Trophoblast cell (in vitro differentiated cells and primary cell): ENCODE data around the gene STK17B.

ENCODE experiments used
- DNase-seq, 2 donors: peaks; one replicate each; pipeline ENCODE4 v3.0.0-alpha.2; 2016
- H2AFZ ChIP-seq: 2 replicates; pipeline ENCODE4 v1.6.1; 2013; ENCODE audit warnings: low read length, moderate library complexity, mild to moderate bottlenecking; ENCODE audit not compliant: insufficient read depth, poor library complexity
- H2AK5ac ChIP-seq: 2 replicates; pipeline ENCODE4 v1.6.1; 2013; ENCODE audit warnings: mild to moderate bottlenecking, low read length
- H2BK120ac ChIP-seq: 2 replicates; pipeline ENCODE4 v1.6.1; 2013; ENCODE audit warnings: low read length, mild to moderate bottlenecking, moderate library complexity; ENCODE audit not compliant: insufficient read depth, poor library complexity
- H2BK12ac ChIP-seq: 2 replicates; pipeline ENCODE4 v1.6.1; 2013; ENCODE audit warnings: mild to moderate bottlenecking, low read length, moderate library complexity
- H2BK5ac ChIP-seq: 2 replicates; pipeline ENCODE4 v1.6.1; 2013; ENCODE audit warnings: low read length, low read depth, moderate library complexity, mild to moderate bottlenecking; ENCODE audit not compliant: poor library complexity
- H3K14ac ChIP-seq: 2 replicates; pipeline ENCODE4 v1.6.1; 2013; ENCODE audit warnings: mild to moderate bottlenecking, low read length
- H3K18ac ChIP-seq: 2 replicates; pipeline ENCODE4 v1.6.1; 2013; ENCODE audit warnings: mild to moderate bottlenecking, low read length
- H3K23ac ChIP-seq: 2 replicates; pipeline ENCODE4 v1.6.1; 2013; ENCODE audit warnings: low read length
- H3K27ac ChIP-seq: 2 replicates; pipeline ENCODE4 v1.5.1; 2013; ENCODE audit warnings: low read depth, mild to moderate bottlenecking, inconsistent platforms, low read length, moderate library complexity
- H3K27me3 ChIP-seq: 2 replicates; pipeline ENCODE4 v1.6.1; 2013; ENCODE audit warnings: inconsistent platforms, mild to moderate bottlenecking, low read length, moderate library complexity; ENCODE audit not compliant: insufficient read depth
- H3K36me3 ChIP-seq, 2 experiments: 1 replicate in 1 of 2; 2 replicates in 1 of 2; pipeline ENCODE4 v1.6.1; 2013; ENCODE audit warnings: low read length in 2 of 2, mild to moderate bottlenecking in 2 of 2, moderate library complexity in 1 of 2; ENCODE audit not compliant: insufficient read depth in 2 of 2, control insufficient read depth in 1 of 2
- H3K4ac ChIP-seq: 2 replicates; pipeline ENCODE4 v1.6.1; 2013; ENCODE audit warnings: low read depth, mild to moderate bottlenecking, low read length, moderate library complexity
- H3K4me1 ChIP-seq, 2 experiments: 1 replicate in 1 of 2; 2 replicates in 1 of 2; pipeline ENCODE4 v1.6.1; 2013; ENCODE audit warnings: low read length in 2 of 2, mild to moderate bottlenecking in 2 of 2, moderate library complexity in 1 of 2; ENCODE audit not compliant: insufficient read depth in 2 of 2, control insufficient read depth in 1 of 2
- H3K4me2 ChIP-seq: 2 replicates; pipeline ENCODE4 v1.6.1; 2013; ENCODE audit warnings: inconsistent platforms, mild to moderate bottlenecking, low read length, moderate library complexity
- H3K4me3 ChIP-seq: 2 replicates; pipeline ENCODE4 v1.5.1; 2013; ENCODE audit warnings: mild to moderate bottlenecking, low read depth, low read length, inconsistent platforms
- H3K79me1 ChIP-seq: one replicate; pipeline ENCODE4 v1.6.1; 2013; ENCODE audit warnings: low read length
- H3K79me2 ChIP-seq: 2 replicates; pipeline ENCODE4 v1.6.1; 2013; ENCODE audit warnings: low read length, mild to moderate bottlenecking; ENCODE audit not compliant: control insufficient read depth, insufficient read depth, poor library complexity
- H3K9ac ChIP-seq: 2 replicates; pipeline ENCODE4 v1.6.1; 2013; ENCODE audit warnings: mild to moderate bottlenecking, low read length
- H3K9me3 ChIP-seq: 2 replicates; pipeline ENCODE4 v1.6.1; 2013; ENCODE audit warnings: low read depth, mild to moderate bottlenecking, control low read depth, inconsistent platforms, low read length; ENCODE audit not compliant: insufficient read depth
- H4K12ac ChIP-seq: 2 replicates; pipeline ENCODE4 v1.6.1; 2013; ENCODE audit warnings: low read depth, mild to moderate bottlenecking, low read length, moderate library complexity
- H4K8ac ChIP-seq: 2 replicates; pipeline ENCODE4 v1.6.1; 2013; ENCODE audit warnings: low read depth, mild to moderate bottlenecking, low read length, moderate library complexity
- H4K91ac ChIP-seq: one replicate; pipeline ENCODE4 v1.6.1; 2013; ENCODE audit warnings: low read depth, mild to moderate bottlenecking, low read length, moderate library complexity
- WGBS: extraction: QIAGEN DNeasy Blood & Tissue Kit; methylation state at CpG from one replicate; pipeline ENCODE4 v1.1.7; 2013; ENCODE audit warnings: missing lambda C conversion rate; ENCODE audit not compliant: insufficient read length, insufficient coverage; ENCODE audit errors: extremely low coverage; 5-methylcytosine and 5-hydroxymethylcytosine counted together

Gene STK17B

DNA sequence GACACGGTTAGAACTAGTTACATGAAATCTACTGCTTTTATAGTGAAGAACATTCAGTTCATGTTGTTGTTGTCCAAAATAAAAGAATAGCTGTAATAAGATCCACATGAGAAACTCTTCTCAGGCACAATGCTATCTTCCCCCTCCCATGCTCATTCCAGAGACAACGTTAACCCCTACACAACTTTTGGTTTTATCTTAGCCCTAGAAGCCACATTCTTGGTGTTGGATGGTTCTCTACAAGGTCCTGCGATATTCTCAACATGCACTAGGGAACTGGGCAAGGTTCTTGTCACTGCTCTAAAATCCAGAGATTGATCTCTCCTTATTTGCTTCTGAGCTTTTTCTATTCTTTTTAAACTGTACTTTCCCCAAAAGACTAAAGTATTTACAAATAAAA is 51.5 kb downstream of the STK17B start:
- H3K27me3 ChIP-seq, result no peaks in the 10 kb centered on the region
- no peak overlapping the region for H3K4ac ChIP-seq
- no CpG with 5 or more reads among the region's 3 CpGs for WGBS
- peaks cover 0 to 2% of the 10 kb centered on the region in 2 experiments for H3K36me3 ChIP-seq
- no peak overlapping the region for H2BK5ac ChIP-seq
- H2BK120ac ChIP-seq, result no peak overlapping the region
- peaks cover 3 to 4% of the 10 kb centered on the region in 2 experiments for H3K4me1 ChIP-seq
- no peak overlapping the region for H2AK5ac ChIP-seq
- no peak overlapping the region for H3K18ac ChIP-seq
- H3K27ac ChIP-seq, result no peak overlapping the region
- H2AFZ ChIP-seq, result no peak overlapping the region
- H3K4me2 ChIP-seq, result no peak overlapping the region
- H3K79me2 ChIP-seq, result no peaks in the 10 kb centered on the region
- H3K14ac ChIP-seq, result no peak overlapping the region
- DNase-seq, result no peak
- H4K91ac ChIP-seq, result no peak overlapping the region
- no peak overlapping the region for H4K12ac ChIP-seq
- no peaks in the 10 kb centered on the region for H3K9me3 ChIP-seq
- H4K8ac ChIP-seq, result no peak overlapping the region
- H2BK12ac ChIP-seq, result no peak overlapping the region
- H3K9ac ChIP-seq, result no peak overlapping the region
- H3K79me1 ChIP-seq, result peaks cover 11% of the 10 kb centered on the region
- no peak overlapping the region for H3K4me3 ChIP-seq
- no peak overlapping the region for H3K23ac ChIP-seq

DNA sequence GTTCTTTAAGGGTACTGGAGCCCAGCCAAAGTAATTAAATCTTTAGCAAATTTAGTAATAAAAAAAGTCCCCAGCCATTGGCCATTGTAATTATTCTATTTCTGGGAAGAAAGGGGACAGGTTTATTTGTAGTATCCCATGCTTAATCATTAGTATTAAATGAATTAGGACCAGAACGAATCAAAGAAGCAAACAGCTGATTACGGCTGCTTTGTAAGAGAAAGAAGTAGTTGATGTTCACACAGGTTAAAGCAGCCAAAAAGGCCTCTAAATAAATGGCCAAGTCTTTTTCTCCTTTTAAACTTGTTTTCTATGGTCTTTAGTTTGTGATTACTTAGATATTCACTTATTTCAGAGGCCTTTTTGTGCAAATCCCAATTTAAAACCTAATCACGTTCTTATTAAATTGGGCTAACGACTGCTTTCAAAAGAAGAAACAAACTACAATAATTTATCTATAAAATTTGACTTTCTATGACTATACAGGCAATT is 54.1 kb downstream of the STK17B start:
- DNase-seq, result no peak
- H3K23ac ChIP-seq, result no peak overlapping the region
- H3K79me2 ChIP-seq, result no peaks in the 10 kb centered on the region
- H3K14ac ChIP-seq, result no peak overlapping the region
- no peak overlapping the region for H2BK120ac ChIP-seq
- H3K4me2 ChIP-seq, result no peak overlapping the region
- H2AFZ ChIP-seq, result no peak overlapping the region
- no peak overlapping the region for H2BK5ac ChIP-seq
- H3K4me3 ChIP-seq, result no peak overlapping the region
- H4K91ac ChIP-seq, result no peak overlapping the region
- H3K79me1 ChIP-seq, result peaks cover 3% of the 10 kb centered on the region
- WGBS, result no CpG with 5 or more reads among the region's 4 CpGs
- no peak overlapping the region for H3K9ac ChIP-seq
- H3K36me3 ChIP-seq, result peaks cover 0 to 2% of the 10 kb centered on the region in 2 experiments
- peaks cover 2% of the 10 kb centered on the region in 2 experiments for H3K4me1 ChIP-seq
- no peak overlapping the region for H3K27ac ChIP-seq
- H2BK12ac ChIP-seq, result no peak overlapping the region
- no peaks in the 10 kb centered on the region for H3K27me3 ChIP-seq
- no peak overlapping the region for H4K8ac ChIP-seq
- H3K9me3 ChIP-seq, result no peaks in the 10 kb centered on the region
- H4K12ac ChIP-seq, result no peak overlapping the region
- no peak overlapping the region for H3K4ac ChIP-seq
- H3K18ac ChIP-seq, result no peak overlapping the region
- no peak overlapping the region for H2AK5ac ChIP-seq

GRCh38 chr2:196113061-196113974 is 58.1 kb downstream of the STK17B start:
- Histone ChIP-seq H3K18ac (no peak overlapping the region), H3K4ac (no peak overlapping the region), H3K4me3 (no peak overlapping the region), H2BK120ac (peak overlapping the region; percentile 66), H3K4me2 (peak overlapping the region; percentile 33), H3K27ac (peak overlapping the region; percentile 87), H3K79me2 (no peaks in the 10 kb centered on the region), H2AFZ (peak overlapping the region; percentile 83), H3K79me1 (peaks cover 3% of the 10 kb centered on the region), H3K27me3 (no peaks in the 10 kb centered on the region), H4K91ac (peak overlapping the region; percentile 47), H3K36me3 (peaks cover 0 to 2% of the 10 kb centered on the region in 2 experiments), H3K23ac (no peak overlapping the region), H2BK5ac (peak overlapping the region; percentile 91), H2AK5ac (no peak overlapping the region), H3K9ac (no peak overlapping the region), H4K8ac (peak overlapping the region; percentile 87), H3K14ac (no peak overlapping the region), H3K9me3 (no peaks in the 10 kb centered on the region), H4K12ac (no peak overlapping the region), H3K4me1 (peaks cover 2% of the 10 kb centered on the region in 2 experiments), H2BK12ac (peak overlapping the region; percentile 80)
- DNase-seq, result peak in 1 of 2 donors; percentile 31
- WGBS, result no CpG with 5 or more reads among the region's 7 CpGs

DNA sequence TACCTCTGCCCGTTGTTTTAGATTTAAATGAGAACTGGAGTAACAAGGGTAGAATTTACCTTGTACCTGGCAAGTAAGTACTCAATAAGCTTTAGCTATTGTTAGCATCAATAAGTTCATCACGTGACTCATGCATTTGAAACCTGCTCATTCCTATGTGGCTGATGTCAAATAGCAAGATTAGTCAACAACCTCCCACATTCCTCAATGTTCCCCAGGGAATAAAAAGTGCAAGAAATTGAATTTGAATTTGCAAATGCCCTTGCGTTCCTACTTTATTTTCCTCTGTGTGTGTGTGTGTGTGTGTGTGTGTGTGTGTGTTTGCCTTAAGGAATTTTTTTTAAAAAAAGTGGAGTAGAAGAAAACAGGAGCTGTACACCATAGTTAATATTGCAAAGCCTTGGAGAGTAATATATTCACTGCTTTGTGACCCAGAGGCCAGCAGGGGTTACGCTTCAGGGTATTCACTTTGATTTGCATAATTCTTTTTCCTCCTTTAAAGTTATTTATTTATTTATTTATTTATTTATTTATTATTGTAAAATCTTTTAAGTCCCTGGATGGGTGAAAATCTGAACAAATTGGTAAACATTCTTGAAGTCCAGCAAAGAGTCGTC is 58.9 kb downstream of the STK17B start:
- H3K79me2 ChIP-seq, result no peaks in the 10 kb centered on the region
- H2AK5ac ChIP-seq, result no peak overlapping the region
- H3K4me1 ChIP-seq, result peaks cover 2% of the 10 kb centered on the region in 2 experiments
- H4K12ac ChIP-seq, result no peak overlapping the region
- no peak overlapping the region for H3K4me2 ChIP-seq
- H4K91ac ChIP-seq, result no peak overlapping the region
- no CpG with 5 or more reads among the region's 5 CpGs for WGBS
- H3K79me1 ChIP-seq, result peaks cover 3% of the 10 kb centered on the region
- no peak overlapping the region for H3K23ac ChIP-seq
- no peak overlapping the region for H3K4me3 ChIP-seq
- no peak overlapping the region for H3K27ac ChIP-seq
- no peaks in the 10 kb centered on the region for H3K27me3 ChIP-seq
- no peak overlapping the region for H2BK120ac ChIP-seq
- peaks cover 0 to 2% of the 10 kb centered on the region in 2 experiments for H3K36me3 ChIP-seq
- H3K4ac ChIP-seq, result no peak overlapping the region
- DNase-seq, result peak in 1 of 2 donors; percentile 11
- H3K9me3 ChIP-seq, result no peaks in the 10 kb centered on the region
- H2BK5ac ChIP-seq, result no peak overlapping the region
- no peak overlapping the region for H2BK12ac ChIP-seq
- H3K9ac ChIP-seq, result no peak overlapping the region
- no peak overlapping the region for H4K8ac ChIP-seq
- H3K14ac ChIP-seq, result no peak overlapping the region
- H2AFZ ChIP-seq, result no peak overlapping the region
- no peak overlapping the region for H3K18ac ChIP-seq
